ENCODE measurements around the gene MRPS25.

DNA sequence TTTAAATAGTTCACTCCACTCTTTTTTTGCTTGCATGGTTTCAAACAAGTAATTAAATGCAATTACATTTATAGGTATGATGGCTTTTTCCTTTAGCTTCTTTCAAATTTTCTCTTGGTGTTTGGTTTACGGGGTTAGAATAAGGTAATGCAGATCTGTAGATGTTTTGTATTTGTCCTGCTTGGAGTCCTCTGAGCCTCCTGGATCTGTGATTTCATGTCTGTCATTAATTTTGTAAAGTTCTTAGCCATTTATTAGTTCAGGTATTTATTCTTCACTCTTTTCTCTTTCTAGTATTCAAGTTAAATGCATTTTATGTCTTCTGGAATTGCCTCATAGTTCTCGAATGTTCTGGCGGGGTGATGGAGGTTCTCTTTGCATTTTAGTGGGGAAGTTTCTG is 1.4 kb upstream of the MRPS25 start:
- TF ChIP-seq, protein P1, sequence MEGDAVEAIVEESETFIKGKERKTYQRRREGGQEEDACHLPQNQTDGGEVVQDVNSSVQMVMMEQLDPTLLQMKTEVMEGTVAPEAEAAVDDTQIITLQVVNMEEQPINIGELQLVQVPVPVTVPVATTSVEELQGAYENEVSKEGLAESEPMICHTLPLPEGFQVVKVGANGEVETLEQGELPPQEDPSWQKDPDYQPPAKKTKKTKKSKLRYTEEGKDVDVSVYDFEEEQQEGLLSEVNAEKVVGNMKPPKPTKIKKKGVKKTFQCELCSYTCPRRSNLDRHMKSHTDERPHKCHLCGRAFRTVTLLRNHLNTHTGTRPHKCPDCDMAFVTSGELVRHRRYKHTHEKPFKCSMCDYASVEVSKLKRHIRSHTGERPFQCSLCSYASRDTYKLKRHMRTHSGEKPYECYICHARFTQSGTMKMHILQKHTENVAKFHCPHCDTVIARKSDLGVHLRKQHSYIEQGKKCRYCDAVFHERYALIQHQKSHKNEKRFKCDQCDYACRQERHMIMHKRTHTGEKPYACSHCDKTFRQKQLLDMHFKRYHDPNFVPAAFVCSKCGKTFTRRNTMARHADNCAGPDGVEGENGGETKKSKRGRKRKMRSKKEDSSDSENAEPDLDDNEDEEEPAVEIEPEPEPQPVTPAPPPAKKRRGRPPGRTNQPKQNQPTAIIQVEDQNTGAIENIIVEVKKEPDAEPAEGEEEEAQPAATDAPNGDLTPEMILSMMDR (IDR thresholded peaks at IDR 0.05; ENCODE audit: poor library complexity, severe bottlenecking) = no peak
- TF ChIP-seq EZH2 (IDR thresholded peaks at IDR 0.05; ENCODE audit: borderline replicate concordance, insufficient read depth, low read length, poor library complexity, severe bottlenecking) (no peak), EP300 (conservative IDR thresholded peaks at IDR 0.05; ENCODE audit: poor library complexity, severe bottlenecking) (no peak), POLR2AphosphoS5 (IDR thresholded peaks at IDR 0.05) (no peak), RAD21 (conservative IDR thresholded peaks at IDR 0.05) (no peak), SMC3 (conservative IDR thresholded peaks at IDR 0.05; ENCODE audit: poor library complexity) (no peak), TAF1 (IDR thresholded peaks at IDR 0.05; ENCODE audit: low read depth) (no peak)
- TF ChIP-seq, protein P2, sequence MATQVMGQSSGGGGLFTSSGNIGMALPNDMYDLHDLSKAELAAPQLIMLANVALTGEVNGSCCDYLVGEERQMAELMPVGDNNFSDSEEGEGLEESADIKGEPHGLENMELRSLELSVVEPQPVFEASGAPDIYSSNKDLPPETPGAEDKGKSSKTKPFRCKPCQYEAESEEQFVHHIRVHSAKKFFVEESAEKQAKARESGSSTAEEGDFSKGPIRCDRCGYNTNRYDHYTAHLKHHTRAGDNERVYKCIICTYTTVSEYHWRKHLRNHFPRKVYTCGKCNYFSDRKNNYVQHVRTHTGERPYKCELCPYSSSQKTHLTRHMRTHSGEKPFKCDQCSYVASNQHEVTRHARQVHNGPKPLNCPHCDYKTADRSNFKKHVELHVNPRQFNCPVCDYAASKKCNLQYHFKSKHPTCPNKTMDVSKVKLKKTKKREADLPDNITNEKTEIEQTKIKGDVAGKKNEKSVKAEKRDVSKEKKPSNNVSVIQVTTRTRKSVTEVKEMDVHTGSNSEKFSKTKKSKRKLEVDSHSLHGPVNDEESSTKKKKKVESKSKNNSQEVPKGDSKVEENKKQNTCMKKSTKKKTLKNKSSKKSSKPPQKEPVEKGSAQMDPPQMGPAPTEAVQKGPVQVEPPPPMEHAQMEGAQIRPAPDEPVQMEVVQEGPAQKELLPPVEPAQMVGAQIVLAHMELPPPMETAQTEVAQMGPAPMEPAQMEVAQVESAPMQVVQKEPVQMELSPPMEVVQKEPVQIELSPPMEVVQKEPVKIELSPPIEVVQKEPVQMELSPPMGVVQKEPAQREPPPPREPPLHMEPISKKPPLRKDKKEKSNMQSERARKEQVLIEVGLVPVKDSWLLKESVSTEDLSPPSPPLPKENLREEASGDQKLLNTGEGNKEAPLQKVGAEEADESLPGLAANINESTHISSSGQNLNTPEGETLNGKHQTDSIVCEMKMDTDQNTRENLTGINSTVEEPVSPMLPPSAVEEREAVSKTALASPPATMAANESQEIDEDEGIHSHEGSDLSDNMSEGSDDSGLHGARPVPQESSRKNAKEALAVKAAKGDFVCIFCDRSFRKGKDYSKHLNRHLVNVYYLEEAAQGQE (IDR thresholded peaks at IDR 0.05; ENCODE audit: borderline replicate concordance) = no peak
